Caki2 (cell line): ENCODE measurements around the gene GMEB1. TPM values are rescaled to one million over a fixed set of nuclear protein-coding genes. Genes with fewer than 3 reads are reported as not detected.
"Not testable (repeated sequence)": the region's sequence is repeated elsewhere in the genome, so short reads cannot be mapped to it uniquely, and the experiment has no call there.

Experiments
- DNase-seq: peaks from one replicate; pipeline ENCODE4 v3.0.0-alpha.2; 2015; ENCODE audit warnings: low read depth
- in situ Hi-C: cut with HindIII; loops from 2 replicates; pipeline ENCODE4 v1.10.0; 2016; ENCODE audit warnings: low sequenced_read_pairs, low pct_unique_long_range_greater_than_20kb, mixed read lengths
- total RNA-seq: library from RNA; depleted of rRNA; stranded (reverse); fragments of >200 nt; shearing (Covaris generic); gene quantifications from 2 replicates; pipeline ENCODE4 v1.2.3, GENCODE V29; 2014; ENCODE audit warnings: low replicate concordance

The GMEB1 gene
- total RNA-seq, 1 experiment from 2014 or later = 7.6 TPM

DNA sequence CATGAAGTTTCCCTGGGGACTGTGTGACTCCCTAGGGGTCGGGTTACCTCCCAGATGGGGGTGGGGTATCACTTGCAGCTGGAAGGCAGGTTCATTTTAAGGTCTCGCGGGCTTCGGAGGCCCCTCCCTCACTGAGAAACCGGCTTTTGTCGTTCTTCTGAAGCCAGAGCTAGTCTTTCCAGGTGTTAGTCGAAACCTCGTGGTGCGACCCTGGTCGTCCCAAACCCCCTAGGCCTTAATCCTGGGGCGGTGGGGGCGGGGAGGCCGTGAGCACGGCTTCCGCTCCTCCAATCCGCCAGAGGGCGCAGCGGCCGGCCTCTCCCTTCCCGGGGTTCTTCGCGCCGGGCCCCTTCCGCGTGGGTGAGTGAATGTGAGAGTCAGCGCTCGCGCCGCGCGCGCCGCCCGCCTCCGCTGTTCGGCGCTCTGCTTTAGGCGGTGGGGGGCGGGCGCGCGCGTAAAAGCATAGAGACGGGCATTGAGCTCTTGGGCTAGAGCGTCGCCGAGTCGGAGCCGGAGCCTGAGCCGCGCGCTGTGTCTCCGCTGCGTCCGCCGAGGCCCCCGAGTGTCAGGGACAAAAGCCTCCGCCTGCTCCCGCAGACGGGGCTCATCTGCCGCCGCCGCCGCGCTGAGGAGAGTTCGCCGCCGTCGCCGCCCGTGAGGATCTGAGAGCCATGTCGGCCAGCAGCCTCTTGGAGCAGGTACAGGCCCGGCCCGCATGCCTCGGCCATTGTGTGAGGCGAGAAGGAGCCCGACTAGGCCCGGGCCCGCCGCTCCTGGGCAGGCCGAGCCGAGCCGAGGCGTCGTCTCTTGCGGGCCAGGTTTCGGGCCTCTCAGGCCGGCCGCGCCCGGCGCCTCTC is 68.1 kb downstream of the GMEB1 start, which contains the start of gene YTHDF2:
YTHDF2 (plus strand) TSS at position 491 of the 857 bp plus-strand sequence; CDS start at position 672, 181 bp downstream.
- DNase-seq = peak; percentile 96
- in situ Hi-C loops = no loop called here

DNA sequence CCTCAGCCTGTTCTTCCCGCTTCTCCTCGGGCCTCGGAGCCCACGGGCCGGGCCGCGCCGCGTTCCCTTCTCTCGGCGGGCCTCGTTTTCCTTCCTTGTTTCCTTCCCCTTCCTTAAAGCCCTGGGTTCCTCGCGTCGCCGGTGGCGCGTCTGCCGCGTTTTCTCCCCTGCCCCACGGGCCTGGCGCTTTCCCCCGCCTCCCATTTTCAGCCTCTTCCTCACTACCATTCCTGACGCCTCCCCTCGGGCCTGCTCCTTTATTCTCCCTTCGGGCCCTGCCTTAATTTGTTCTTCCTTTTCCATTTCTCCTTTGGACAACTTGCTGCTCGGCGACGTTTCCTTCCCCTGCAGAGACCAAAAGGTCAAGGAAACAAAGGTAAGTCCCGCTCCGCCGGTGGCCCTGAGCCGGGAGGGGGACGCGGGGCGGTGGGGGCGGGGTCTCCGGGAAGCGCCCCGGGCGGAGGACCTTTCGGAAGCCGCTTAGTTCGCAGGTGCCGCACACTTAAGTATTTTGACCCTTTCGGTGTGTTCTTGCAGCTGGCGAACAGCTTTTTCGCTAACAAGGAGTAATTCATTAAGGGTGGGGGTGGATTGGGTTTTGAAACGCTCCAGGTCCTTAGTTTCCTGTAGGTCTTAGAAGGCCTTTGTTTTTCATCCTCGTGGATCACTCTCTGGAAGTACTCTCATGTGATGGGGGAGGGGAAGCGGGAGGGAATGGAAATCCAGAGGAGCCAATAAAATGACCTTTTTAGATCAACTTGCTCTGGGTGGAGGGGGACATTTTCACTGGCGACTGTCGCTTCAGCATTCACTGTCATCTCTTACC is 68.9 kb downstream of the GMEB1 start:
- DNase-seq = peak; percentile 51

DNA sequence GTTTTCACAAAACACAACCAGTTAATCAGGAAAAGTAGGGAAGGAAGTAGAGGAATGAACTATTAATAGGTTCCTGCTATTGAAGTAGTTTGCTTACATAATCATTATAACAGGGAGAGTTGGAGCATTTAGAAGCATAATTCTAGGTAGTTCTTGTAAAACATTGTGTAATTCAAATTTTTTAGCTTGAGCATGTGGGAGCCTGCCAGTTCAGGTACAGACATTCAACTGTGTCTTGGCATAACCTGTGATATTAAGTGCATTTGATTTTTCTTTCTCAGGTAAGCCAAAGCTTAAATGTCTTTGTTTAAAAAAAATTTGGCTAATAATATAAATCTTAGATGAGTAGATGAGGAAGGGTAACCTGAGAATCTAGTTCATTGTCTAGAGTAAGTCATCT is 71.5 kb downstream of the GMEB1 start:
- in situ Hi-C loops = no loop called here
- DNase-seq = no peak

More for the DNA sequence above, 68.9 kb downstream of the GMEB1 start:
- in situ Hi-C loops = no loop called here

DNA sequence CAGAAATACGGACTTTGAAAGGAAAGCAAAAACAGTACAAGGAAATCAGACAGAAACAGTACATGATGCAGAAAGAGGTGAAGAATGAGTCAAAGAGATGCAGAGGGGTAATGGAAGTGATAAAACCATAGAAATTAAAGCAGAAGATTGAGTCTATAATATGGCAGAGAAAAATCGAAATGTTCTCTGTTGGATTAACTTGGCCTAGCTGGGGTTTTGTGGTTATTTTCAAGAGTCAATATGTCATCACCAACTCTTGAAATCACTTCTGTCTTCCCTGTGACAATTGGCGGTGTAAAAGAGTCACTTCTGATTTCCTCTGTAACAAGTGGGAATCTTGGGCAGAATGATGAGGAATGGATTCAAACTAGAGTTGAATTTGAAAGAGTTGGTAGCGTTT is 75.6 kb downstream of the GMEB1 start:
- in situ Hi-C loops = no loop called here
- DNase-seq = no peak

GRCh38 chr1:28745653-28746173 is 77.1 kb downstream of the GMEB1 start:
- no peak for DNase-seq
- in situ Hi-C loops = no loop called here

DNA sequence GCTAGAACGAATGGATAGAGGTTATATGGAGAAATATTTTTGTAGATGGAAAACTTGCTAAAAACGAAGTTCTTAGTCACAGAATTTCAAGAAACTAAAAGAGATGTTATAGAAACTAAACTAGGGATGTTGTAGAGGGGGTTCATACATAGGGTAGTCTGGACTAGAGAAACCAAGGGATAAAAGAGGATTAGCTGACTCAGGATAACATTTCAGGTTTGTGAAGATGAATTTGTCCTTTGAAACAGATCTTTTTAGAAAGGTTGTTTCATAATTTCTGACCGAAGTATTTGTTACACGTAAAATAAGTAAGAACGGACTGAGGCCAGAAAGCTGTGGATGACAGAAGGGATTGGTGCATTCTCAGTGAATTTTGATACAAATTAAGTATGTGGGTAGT is 81.7 kb downstream of the GMEB1 start:
- in situ Hi-C loops = no loop called here
- no peak for DNase-seq

- in situ Hi-C loops, DNase-seq: not testable (repeated sequence)
These were observed 82.2 kb downstream of the GMEB1 start for GRCh38 chr1:28750771-28751294.

DNA sequence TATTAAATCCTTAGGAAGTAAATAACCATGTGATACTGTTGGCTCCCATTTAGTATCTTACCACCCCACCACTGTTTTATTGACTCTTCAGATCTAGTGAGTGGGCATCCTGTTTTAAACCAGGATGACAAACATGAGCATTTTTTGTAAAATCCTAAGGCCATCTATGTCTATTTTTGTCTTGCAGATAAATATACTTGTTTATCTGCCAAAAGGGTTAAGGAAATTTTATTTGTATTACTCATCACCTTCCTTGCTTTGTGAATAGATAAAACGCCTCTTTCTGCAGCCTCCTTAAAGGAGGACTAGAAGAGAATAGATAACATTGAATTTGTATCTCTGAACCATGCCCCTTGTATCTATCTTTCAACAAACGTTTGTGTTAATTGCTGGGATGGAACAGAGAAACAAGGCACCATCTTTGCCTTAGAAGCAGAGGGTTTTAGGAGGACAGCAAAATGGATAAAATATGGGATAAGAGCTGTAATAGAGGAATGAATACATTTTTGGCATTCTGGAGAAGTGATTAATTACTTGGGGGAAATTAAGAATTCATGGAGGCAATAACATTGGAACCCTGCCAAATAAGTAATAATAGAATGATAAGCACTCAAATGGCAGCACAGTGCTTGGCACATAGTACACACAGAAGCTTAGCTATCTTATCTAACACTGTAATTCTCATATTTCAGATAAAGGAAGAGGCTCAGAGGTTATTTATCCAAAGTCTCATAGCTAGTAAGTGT is 82.9 kb downstream of the GMEB1 start:
- in situ Hi-C loops = no loop called here
- DNase-seq = peak; percentile 15

DNA sequence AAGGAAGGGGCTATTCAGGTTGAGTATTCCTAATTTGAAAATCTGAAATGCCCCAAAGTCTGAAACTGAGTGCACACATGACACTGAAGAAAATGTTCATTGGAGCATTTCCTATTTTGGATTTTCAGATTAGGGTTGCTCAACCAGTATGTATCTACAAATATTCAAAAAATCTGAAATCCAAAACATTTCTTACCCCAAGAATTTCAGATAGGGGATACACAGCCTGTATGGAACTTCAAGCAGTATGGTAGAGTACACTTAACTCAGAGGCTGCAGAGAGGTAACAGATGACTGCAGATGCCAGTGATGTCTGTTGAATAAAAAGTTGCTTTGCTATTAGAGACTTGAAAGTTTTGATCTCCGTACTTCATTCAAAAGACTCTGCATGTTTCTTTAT is 87.1 kb downstream of the GMEB1 start:
- DNase-seq = no peak
- in situ Hi-C loops = no loop called here

GRCh38 chr1:28756846-28757245 is 88.3 kb downstream of the GMEB1 start:
- in situ Hi-C loops = no loop called here
- no peak for DNase-seq

GRCh38 chr1:28758420-28758819 is 89.8 kb downstream of the GMEB1 start:
- DNase-seq = no peak
- in situ Hi-C loops = no loop called here

DNA sequence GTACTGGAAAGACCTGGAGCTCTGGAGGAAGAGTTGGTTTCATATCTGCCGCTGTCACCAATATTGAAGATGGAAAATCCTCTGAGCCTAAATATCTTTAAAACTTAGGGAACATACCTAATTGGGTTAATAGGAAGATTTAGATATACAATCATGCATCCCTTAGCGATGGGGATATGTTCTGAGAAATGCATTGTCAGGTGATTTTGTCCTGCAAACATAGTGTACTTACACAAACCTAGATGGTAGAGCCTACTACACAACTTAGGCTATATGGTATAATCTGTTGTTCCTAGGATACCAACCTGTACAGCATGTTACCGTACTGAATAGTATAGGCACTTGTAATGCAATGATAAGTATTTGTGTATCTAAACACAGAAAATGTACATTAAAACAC is 90.7 kb downstream of the GMEB1 start:
- DNase-seq = no peak
- in situ Hi-C loops = no loop called here

DNA sequence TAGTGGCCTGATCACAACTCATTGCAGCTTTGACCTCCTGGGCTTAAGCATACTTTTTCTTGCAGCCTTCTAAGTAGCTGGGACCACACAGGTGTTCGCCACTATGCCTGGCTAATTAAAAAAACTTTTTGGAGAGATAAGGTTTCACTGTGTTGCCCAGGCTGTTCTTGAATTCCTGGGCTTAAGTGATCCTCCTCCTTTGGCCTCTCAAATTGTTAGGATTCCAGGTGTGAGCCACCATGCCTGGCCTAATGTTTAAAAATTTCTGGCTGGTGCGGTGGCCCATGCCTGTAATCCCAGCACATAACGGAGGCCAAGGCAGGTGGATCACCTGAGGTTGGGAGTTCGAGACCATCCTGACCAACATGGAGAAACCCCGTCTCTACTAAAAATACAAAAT is 92.6 kb downstream of the GMEB1 start:
- in situ Hi-C loops = no loop called here
- no peak for DNase-seq

DNA sequence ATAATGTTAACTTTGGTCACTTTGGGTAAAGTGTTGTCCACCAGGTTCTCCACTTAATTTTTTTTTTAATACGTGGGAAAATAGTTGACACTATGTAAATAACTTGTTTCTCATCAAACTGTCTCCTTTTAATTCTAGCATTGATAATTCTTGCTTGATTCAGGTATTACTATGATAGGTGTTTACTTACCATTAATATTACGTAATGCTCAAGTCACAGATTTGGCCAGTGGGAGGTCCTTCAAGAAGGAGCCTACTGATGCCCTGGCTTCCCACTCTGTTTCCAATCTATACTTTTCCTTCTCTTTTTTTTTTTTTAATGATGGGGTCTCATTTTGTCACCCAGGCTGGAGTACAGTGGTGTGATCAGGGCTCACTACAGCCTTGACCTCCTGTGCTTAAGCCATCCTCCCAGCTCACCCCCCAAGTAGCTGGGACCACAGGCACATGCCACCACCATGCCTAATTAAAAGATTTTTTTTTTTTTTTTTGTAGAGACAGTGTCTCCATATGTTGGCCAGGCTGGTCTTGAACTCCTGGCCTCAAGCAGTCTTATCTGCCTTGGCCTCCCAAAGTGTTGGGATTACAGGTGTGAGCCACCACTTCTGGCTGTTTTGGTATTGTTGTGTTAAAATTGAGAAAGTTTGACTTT is 98.1 kb downstream of the GMEB1 start:
- in situ Hi-C loops = no loop called here

More for the DNA sequence above, 98.1 kb downstream of the GMEB1 start:
- DNase-seq = no peak
